Suprapubic skin (tissue), 4 donors: Measurements from ENCODE around the gene CARD14. TPM values are rescaled to one million over a fixed set of nuclear protein-coding genes. Genes with fewer than 3 reads are reported as not detected.
"Not testable (repeated sequence)": the region's sequence is repeated elsewhere in the genome, so short reads cannot be mapped to it uniquely, and the experiment has no call there.

Experiments
- DNase-seq, 2 donors: peaks; one replicate each; pipeline ENCODE4 v3.0.0-alpha.2; 2019; ENCODE audit warnings: low spot score in 2 of 2
- H3K27ac ChIP-seq: fragments of 200-600 bp; sonication (generic); one replicate; pipeline ENCODE4 v1.5.1; 2019
- H3K27me3 ChIP-seq: fragments of 200-600 bp; sonication (generic); one replicate; pipeline ENCODE4 v1.5.1; 2019
- H3K36me3 ChIP-seq: fragments of 200-600 bp; sonication (generic); one replicate; pipeline ENCODE4 v1.5.1; 2019
- H3K4me1 ChIP-seq: fragments of 200-600 bp; sonication (generic); one replicate; pipeline ENCODE4 v1.5.1; 2019
- H3K4me3 ChIP-seq: fragments of 200-600 bp; sonication (generic); one replicate; pipeline ENCODE4 v1.5.1; 2019; ENCODE audit warnings: mild to moderate bottlenecking
- H3K9me3 ChIP-seq: fragments of 200-600 bp; sonication (generic); one replicate; pipeline ENCODE4 v1.5.1; 2019
- CTCF ChIP-seq, 2 donors: fragments of 200-600 bp in 1 of 2; fragments of 450-650 bp in 1 of 2; sonication (generic) in 1 of 2; IDR thresholded peaks; one replicate each; pipeline ENCODE4 v1.5.1; 2016 to 2019; ENCODE audit warnings: antibody characterized with exemption in 2 of 2, mild to moderate bottlenecking in 1 of 2, moderate library complexity in 1 of 2
- EP300 ChIP-seq: sonication (generic); formaldehyde crosslinking; IDR thresholded peaks from one replicate; pipeline ENCODE4 v1.6.1; 2017; ENCODE audit warnings: antibody characterized with exemption
- POLR2A ChIP-seq, 2 donors: fragments of 450-650 bp; IDR thresholded peaks; one replicate each; pipeline ENCODE4 v1.6.1; 2017; ENCODE audit warnings: antibody characterized with exemption in 2 of 2, mild to moderate bottlenecking in 2 of 2, moderate library complexity in 2 of 2
- POLR2AphosphoS5 ChIP-seq, 3 donors: sonication (generic); formaldehyde crosslinking; IDR thresholded peaks; one replicate each; pipeline ENCODE4 v1.6.1; 2017; ENCODE audit warnings: antibody characterized with exemption in 3 of 3
- WGBS: methylation state at CpG from one replicate; pipeline ENCODE4 v1.1.5; 2018; 5-methylcytosine and 5-hydroxymethylcytosine counted together
- total RNA-seq, 4 donors: library from RNA; depleted of rRNA; stranded (reverse); fragments of >200 nt; gene quantifications; one replicate each; pipeline ENCODE4 v1.1.0, GENCODE V29; 2016

CARD14 gene
- total RNA-seq, 4 donors from 2014 or later = 32.1 to 92.5 (median 45.3) TPM

GRCh38 chr17:80243526-80244433 is 74.0 kb downstream of the CARD14 start:
- WGBS = 96% methylated on average over 9 of the region's 26 CpGs
- no peaks in the 10 kb centered on the region for H3K27me3 ChIP-seq
- H3K4me3 ChIP-seq = no peak overlapping the region
- H3K4me1 ChIP-seq = no peaks in the 10 kb centered on the region
- TF ChIP-seq CTCF (IDR thresholded peaks at IDR 0.05) (no peak), POLR2A (IDR thresholded peaks at IDR 0.05) (no peak), POLR2AphosphoS5 (IDR thresholded peaks at IDR 0.05) (no peak), EP300 (no peak)
- H3K9me3 ChIP-seq = no peaks in the 10 kb centered on the region
- H3K27ac ChIP-seq = no peak overlapping the region
- peaks cover 68% of the 10 kb centered on the region for H3K36me3 ChIP-seq
- DNase-seq = no peak

- H3K27ac ChIP-seq, H3K4me3 ChIP-seq, H3K9me3 ChIP-seq, H3K4me1 ChIP-seq, H3K27me3 ChIP-seq: not testable (repeated sequence)
- H3K36me3 ChIP-seq = peaks cover 74% of the 10 kb centered on the region
- DNase-seq = peak in 1 of 2 donors; percentile 25
- WGBS = 97% methylated on average over 6 of the region's 6 CpGs
Measured at GRCh38 chr17:80244448-80244847, 74.6 kb downstream of the CARD14 start.

- H3K4me3 ChIP-seq = no peak overlapping the region
- no peak overlapping the region for H3K27ac ChIP-seq
- H3K9me3 ChIP-seq = no peaks in the 10 kb centered on the region
- DNase-seq = peak in 1 of 2 donors; percentile 52
- no peaks in the 10 kb centered on the region for H3K4me1 ChIP-seq
- TF ChIP-seq EP300 (no peak), CTCF (IDR thresholded peaks at IDR 0.05) (no peak), POLR2AphosphoS5 (IDR thresholded peaks at IDR 0.05) (no peak), POLR2A (IDR thresholded peaks at IDR 0.05) (no peak)
- H3K27me3 ChIP-seq = no peaks in the 10 kb centered on the region
- 91% methylated on average over 22 of the region's 22 CpGs for WGBS
- peaks cover 74% of the 10 kb centered on the region for H3K36me3 ChIP-seq
Measured at GRCh38 chr17:80244871-80245509, 75.2 kb downstream of the CARD14 start.

GRCh38 chr17:80245566-80246265 is 75.9 kb downstream of the CARD14 start:
- Histone ChIP-seq H3K4me1 (no peaks in the 10 kb centered on the region), H3K36me3 (peaks cover 74% of the 10 kb centered on the region), H3K27me3 (no peaks in the 10 kb centered on the region), H3K27ac (no peak overlapping the region), H3K4me3 (no peak overlapping the region), H3K9me3 (no peaks in the 10 kb centered on the region)
- no peak for TF ChIP-seq POLR2AphosphoS5 (IDR thresholded peaks at IDR 0.05)
- no peak for TF ChIP-seq POLR2A (IDR thresholded peaks at IDR 0.05)
- TF ChIP-seq EP300 = no peak
- TF ChIP-seq CTCF (IDR thresholded peaks at IDR 0.05) = no peak
- peak in 1 of 2 donors; percentile 51 for DNase-seq
- 88% methylated on average over 21 of the region's 27 CpGs for WGBS

GRCh38 chr17:80246266-80246681 is 76.4 kb downstream of the CARD14 start:
- H3K4me1 ChIP-seq = no peaks in the 10 kb centered on the region
- no peaks in the 10 kb centered on the region for H3K27me3 ChIP-seq
- DNase-seq = peak in 1 of 2 donors; percentile 56
- no peaks in the 10 kb centered on the region for H3K9me3 ChIP-seq
- H3K4me3 ChIP-seq = no peak overlapping the region
- WGBS = 91% methylated on average over 16 of the region's 19 CpGs
- H3K27ac ChIP-seq = no peak overlapping the region
- no peak for TF ChIP-seq POLR2A (IDR thresholded peaks at IDR 0.05)
- no peak for TF ChIP-seq CTCF (IDR thresholded peaks at IDR 0.05)
- TF ChIP-seq EP300 = no peak
- TF ChIP-seq POLR2AphosphoS5 (IDR thresholded peaks at IDR 0.05) = no peak
- peaks cover 70% of the 10 kb centered on the region for H3K36me3 ChIP-seq
